GM10248 (cell line): Measurements from ENCODE around the gene DBT.

Experiments used
- CTCF ChIA-PET: fragments of 300-600 bp; sonication (Branson Sonifier 250); formaldehyde crosslinking; extraction: SDS; loops from one replicate; lab custom pipeline; 2021; ENCODE audit warnings: antibody characterized with exemption; lab: Yijun Ruan, JAX
- POLR2A ChIA-PET: fragments of 350-650 bp; sonication (Branson Sonifier 250); formaldehyde crosslinking; extraction: SDS; loops from one replicate; lab custom pipeline; 2020; ENCODE audit warnings: antibody characterized with exemption; lab: Yijun Ruan, JAX
- DNase-seq: peaks from one replicate; pipeline ENCODE4 v3.0.0; 2012; ENCODE audit errors: extremely low spot score
- CTCF ChIP-seq: IDR thresholded peaks from 2 replicates; pipeline ENCODE4 v1.5.1; 2012; ENCODE audit warnings: mild to moderate bottlenecking, low read depth; ENCODE audit errors: extremely low read depth, missing control alignments, control extremely low read depth

Gene DBT

GRCh38 chr1:100162881-100163280, 86.8 kb downstream of the DBT start:
- no peak for TF ChIP-seq CTCF
- POLR2A ChIA-PET: no interaction called here
- CTCF ChIA-PET: interaction anchor here (0.9 to 2.0 kb wide), 3 partner anchors 13 to 22 kb away, joined by 3 to 6 read pairs (median 4); no protein-coding TSS in a partner anchor
- no peak for DNase-seq

GRCh38 chr1:100152271-100152670, 97.4 kb downstream of the DBT start:
- ChIA-PET POLR2A (no interaction called here), CTCF (interaction anchor here (0.8 to 2.5 kb wide), 4 partner anchors 10 to 307 kb away, joined by 3 to 8 read pairs (median 4); partner anchors contain the start of genes DBT, SASS6 and TRMT13)
- DNase-seq: peak; percentile 47
- TF ChIP-seq CTCF: no peak

DNA sequence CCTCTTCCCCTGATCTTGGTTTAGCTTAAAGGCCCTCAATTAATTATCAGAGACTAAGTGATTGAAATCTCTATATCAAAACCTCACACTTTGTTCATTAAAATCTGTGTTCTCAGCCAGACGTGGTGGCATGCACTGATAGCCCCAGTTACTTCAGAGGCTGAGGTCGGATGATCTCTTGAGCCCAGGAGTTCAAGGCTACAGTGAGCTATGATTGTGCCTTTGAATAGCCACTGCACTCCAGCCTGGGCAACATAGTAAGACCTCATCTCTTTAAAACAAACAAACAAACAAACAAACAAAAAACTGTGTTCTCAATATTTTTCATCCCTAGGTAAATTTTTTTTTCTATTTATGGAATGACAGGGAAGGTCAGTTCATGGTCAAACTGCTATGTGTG, 98.0 kb downstream of the DBT start:
- DNase-seq: no peak
- ChIA-PET CTCF (interaction anchor here (0.8 to 2.5 kb wide), 4 partner anchors 10 to 307 kb away, joined by 3 to 8 read pairs (median 4); partner anchors contain the start of genes DBT, SASS6 and TRMT13), POLR2A (no interaction called here)
- TF ChIP-seq CTCF: no peak

DNA sequence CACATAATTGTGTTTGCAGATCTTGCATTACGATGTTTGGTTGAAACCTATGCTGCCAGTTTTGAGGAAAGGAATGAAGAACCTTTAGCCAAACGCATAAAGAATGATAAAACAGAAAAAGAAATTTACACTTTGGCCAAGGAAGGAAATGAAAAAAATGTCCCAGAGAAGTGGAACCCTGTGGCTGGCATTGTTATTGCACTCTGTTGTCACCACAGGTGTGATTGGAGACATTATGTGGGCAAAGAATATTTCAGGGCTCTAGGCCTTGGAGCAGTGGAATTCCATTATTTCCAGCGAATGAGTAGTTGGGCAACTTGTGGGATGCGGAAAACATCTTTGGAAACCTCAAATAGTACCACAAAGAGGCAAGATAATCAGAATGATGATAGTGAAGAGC, 101.8 kb downstream of the DBT start:
- ChIA-PET POLR2A (no interaction called here), CTCF (no interaction called here)
- TF ChIP-seq CTCF: no peak
- no peak for DNase-seq

DNA sequence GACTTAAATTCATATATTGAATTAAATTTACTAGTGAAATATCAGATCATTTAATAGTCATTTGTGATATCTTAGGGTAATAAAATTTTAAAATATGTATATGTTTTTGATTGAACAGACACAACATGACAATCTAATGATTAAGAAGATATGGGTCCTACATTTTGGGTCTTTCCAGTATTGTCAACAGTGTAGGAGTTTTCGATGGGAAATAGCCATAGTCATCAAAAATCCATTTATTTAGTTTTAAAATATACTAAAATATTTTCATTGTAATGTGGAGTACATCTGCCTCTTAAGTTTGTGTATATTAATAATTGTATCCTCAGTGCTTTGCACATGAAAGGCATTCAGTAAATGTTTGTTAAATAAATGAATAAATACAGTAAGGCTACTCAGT, 102.7 kb downstream of the DBT start:
- TF ChIP-seq CTCF: no peak
- ChIA-PET CTCF (interaction anchor here (1.2 kb wide), 1 partner anchor 11 kb away, joined by 3 read pairs; no protein-coding TSS in a partner anchor), POLR2A (no interaction called here)
- DNase-seq: no peak

DNA sequence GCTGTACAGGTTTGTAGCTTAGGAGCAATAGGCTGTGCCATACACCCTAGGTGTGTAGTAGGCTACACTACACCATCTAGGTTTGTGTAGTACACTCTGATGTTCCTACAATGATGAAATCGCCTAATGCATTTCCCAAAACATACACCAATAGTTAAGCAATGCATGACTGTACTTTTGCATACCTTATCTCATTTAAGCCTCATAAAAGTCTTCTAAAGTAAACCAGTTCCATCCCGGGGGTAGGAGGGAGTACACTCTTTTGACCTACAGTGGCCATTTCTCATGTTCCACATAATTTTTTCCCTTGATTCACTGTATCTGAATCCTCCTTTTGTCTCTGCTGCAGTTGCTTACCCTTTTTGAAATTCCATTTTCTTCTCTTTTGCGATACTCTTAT, 104.5 kb downstream of the DBT start:
- ChIA-PET POLR2A (no interaction called here), CTCF (no interaction called here)
- DNase-seq: no peak
- TF ChIP-seq CTCF: no peak
